Activated T-helper 1 cell treated with Interleukin-2 at 50 U/mL for 16 hours (primary cell): ENCODE results near the gene YPEL5.
"Not testable (repeated sequence)": the region's sequence is repeated elsewhere in the genome, so short reads cannot be mapped to it uniquely, and the experiment has no call there.

Experiments
- DNase-seq: peaks from one replicate; pipeline ENCODE4 v3.0.0-alpha.2; 2020; ENCODE audit warnings: low read depth

YPEL5 gene

DNA sequence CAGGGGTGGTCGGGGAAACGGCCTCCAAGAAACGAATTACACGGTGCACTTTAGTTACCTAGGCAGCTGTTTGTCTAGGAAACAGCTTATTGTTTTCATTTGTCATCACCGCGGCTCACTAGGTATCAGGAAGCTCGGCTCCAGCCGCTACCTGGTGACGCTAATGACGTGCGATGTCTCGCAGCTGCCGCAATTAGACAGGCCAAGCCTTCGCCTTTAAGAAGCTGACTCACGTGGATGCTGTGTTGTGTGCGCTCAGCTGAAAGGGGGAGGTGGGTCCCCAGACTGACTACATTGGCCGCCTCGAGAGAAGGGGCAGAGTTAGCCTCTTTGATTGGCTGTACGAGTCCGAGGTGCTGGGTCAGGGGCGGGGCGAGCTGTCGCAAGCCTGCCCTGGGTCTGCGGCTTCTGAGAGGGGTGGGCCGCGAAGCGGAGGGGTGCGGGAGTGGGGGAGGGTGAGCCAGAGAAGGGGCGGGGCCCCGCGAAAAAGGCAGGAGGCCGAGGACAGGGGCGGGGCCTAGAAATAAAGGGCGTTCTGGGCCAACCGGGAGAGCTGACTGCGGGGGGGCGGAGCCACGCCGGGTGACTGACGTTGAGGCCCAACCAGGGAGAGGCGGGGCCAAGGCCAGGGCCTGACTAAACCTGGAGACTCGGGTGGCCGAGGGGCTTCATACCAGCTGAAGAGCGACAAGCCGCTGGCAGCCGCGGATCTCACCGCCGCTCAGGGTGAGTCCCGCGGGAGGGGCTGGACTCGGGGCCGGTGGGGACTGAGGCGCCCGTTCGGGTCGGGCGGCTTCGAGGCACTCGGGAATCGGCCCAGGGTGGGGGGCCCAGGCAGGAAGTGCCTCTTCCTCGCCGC, at the start of gene YPEL5:
YPEL5 (plus strand) TSS at position 671 of the 859 bp plus-strand sequence. CDS start 9,645 bp downstream, outside the sequence.
- peak; percentile 100 for DNase-seq

DNA sequence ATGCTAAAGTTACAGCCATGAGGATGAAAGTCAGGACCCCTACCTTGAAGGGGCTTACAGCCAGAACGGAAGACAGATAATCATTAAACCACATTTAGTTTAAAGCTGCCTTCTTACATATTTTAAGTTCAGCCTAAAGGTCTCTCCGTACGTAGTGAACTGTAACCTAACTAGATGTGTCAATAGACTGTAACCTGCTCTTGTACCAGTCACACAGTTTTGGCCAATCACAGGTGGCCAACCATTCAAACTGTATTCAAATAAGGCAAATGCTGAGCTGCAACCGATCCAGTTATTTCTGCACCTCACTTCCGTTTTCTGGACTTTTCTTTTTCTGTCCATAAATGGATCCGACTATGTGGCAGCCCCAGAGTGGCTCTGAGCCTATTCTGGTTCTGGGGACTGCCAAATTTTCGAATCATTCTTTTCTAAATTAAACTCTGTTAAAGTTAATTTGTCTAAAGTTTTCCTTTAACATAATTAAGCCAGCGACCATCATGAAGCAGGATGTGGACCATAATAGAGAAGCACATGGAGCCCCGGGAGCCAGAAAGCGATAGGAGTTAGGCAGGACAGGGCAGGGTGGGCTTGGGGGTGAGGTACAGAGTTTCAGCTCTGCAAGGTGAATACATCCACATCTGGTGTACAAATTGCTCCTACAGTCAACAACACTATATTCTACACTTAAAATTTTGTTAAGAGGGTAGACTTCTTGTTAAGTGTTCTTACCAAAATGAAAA, 48.4 kb upstream of the YPEL5 start:
- DNase-seq: no peak

DNA sequence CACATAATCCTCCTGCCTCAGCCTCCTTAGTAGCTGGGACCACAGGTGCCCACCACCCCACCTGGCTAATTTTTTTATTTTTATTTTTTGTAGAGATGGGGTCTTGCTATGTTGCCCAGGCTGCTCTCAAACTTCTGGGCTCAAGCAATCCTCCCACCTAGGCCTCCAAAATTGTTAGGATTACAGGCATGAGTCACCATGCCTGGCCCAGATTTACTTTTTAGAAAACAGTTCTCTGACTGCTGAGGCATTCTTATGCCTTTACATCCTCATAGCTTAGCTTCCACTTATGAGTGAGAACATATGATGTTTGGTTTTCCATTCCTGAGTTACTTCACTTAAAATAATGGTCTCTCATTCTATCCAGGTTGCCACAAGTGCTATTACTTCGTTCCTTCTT, 47.4 kb upstream of the YPEL5 start:
- not testable (repeated sequence) for DNase-seq

DNA sequence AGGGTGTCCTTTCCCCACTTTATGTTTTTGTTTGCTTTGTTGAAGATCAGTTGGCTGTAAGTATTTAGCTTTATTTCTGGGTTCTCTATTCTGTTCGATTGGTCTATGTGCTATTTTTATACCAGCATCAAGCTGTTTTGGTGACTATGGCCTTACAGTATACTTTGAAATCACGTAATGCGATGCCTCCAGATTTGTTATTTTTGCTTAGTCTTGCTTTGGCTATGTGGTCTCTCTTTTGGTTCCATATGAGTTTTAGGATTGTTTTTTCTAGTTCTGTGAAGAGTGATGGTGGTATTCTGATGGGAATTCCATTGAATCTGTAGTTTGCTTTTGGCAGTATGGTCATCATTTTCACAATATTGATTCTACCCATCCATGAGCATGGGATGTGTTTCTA, 46.1 kb upstream of the YPEL5 start:
- DNase-seq: not testable (repeated sequence)

DNA sequence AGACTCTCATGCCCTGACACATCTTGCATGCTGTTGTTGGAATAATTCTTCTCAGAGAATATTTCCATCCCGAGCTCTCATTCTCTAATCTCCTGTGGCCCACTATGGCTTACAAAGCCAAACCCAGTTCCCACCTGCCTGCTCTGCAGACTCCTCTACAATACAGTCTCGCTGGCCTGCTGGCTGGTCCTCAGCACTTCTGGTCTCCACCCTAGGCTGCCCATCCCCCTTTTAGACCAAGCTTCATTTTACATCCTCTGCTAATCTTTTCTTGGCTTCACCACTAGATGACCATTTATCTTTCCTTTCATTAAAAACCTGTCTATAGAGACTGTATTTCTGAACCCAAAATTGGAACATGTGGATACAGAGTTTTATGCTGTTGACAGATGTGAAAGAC, 42.5 kb upstream of the YPEL5 start:
- no peak for DNase-seq

DNA sequence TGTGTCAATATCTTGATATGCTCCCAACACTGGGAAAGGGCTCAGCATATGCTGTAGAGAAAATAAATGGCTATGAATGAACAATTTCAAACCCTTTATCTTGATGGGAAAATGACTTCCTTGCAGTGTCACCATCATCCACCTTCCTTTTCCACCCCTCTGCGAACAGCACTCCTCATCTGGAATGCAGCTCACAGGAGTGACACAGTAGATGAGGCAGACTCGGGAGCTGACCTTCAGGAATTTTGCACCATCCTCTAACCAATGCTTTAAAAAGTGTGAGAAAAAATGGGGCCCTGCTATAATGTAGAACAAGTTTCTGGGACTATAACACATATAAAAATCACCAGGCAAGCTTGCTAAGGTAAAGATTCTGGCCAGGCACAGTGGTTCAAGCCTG, 41.3 kb upstream of the YPEL5 start:
- no peak for DNase-seq

DNA sequence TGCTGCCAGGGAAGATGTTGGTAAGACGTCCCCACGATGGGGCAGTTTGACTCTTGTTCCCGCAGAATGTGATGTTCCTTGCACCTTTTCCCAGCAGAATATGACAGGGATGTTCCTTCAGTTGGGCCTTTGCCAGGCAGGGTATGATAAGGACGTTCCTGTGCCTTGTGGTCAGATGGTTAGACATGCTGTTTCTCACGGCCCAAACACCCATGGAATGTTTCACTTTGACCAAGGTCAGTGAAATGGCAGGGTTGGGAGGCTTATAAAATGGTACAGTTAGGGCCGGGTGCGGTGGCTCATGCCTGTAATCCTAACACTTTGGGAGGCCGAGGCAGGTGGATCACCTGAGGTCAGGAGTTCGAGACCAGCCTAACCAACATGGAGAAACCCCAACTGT, 40.3 kb upstream of the YPEL5 start:
- DNase-seq: no peak

DNA sequence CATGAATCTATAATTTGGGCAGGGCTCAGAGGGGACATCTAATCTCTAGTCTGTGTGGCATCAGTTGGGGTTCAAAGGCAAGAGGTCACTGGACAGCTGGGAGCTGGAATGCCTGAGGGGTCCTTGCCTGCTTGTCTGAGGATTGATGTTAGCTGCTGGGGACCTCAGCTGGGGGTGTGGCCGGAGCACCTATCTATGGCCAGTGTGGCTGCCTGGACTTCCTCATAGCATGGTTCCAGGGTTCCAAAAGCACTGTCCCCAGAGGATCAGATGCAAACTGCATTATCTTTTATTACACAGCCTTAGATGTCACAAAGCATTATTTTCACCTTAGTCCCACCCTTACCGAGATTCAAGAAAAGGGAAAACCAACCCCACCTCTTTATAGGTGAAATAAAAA, 38.6 kb upstream of the YPEL5 start:
- no peak for DNase-seq

DNA sequence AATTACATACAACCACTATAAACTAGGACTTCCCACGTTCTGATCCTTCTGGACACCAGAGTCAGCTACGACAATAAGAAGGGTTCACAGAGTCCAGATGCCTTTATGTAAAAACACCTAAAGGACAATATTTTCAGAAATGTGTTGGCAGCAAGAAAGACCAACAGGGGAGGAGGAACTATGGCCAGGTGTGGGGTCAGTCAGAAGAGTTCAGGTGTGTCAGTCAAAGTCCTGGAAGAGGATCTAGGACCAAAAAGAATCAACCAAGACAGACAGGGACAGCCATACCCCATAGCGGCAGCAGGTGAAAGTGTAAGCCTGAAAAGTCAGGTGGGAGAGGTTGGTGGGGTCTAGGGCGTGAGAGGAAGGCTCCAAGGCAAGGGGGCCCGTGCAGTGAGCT, 38.0 kb upstream of the YPEL5 start:
- DNase-seq: no peak

DNA sequence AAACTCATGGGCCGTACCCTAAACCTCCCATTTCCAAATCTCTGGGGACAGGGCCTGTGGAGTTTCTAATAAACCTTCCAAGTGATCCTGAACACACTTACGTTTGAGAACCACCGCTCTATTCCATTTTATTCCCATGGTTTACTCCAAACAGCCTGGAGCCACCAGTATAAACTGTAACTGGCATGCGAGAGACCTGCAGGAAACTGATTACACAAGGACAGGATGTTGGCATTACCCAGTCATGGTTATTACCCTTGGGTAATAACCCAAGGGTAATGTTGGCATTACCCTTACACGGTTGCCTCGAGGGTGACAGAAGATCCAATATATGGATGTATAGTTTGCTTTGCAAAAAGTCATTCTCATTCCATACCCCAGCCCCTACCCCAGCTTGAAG, 37.0 kb upstream of the YPEL5 start:
- no peak for DNase-seq

DNA sequence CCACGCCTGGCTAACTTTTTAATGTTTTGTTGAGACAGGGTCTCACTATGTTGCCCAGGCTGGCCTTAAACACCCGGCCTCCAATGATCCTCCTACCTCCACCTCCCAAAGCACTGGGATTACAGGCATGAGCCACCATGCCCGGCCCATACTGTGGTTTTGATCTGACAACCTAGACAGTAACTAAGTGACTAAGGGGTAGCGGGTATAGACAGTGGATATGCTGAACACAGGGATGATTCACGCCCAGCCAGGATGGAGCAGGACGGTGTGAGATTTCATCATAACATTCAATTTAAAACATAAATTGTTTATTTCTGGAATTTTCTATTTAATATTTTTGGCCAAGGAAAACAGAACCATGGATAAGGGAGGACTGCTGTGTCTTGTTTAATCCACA, 36.0 kb upstream of the YPEL5 start:
- DNase-seq: no peak

DNA sequence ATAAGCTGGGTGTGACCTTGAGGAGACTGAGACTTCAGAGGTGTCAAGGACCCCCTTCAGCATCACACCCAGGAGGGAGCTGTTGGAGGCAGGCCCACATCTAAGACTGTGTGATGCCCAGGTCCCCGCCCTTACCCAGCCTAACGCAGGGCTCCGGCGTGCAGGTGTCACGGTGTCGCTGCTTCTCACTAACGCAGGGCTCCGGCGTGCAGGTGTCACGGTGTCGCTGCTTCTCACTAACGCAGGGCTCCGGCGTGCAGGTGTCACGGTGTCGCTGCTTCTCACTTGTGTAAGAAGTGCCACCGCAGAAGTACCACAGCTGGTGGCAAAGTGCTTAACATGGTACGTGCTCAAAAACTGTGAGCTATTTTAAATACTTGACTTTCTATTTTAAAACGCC, 35.6 kb upstream of the YPEL5 start:
- not testable (repeated sequence) for DNase-seq

DNA sequence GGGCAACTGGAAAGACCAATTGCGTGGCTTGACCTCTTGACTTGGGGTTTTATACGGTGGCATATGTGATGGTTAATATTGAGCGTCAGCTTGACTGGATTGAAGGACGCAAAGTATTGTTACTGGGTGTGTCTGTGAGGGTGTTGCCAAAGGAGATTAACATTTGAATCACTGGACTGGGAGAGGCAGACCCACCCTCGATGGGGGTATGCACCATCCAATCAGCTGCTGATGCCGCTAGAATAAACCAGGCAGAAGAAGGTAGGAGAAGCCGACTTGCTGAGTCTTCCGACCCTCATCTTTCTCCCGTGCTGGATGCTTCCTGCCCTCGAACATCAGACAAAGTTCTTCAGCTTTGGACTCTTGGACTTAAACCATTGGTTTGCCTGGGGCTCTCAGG, 34.2 kb upstream of the YPEL5 start:
- DNase-seq: no peak

DNA sequence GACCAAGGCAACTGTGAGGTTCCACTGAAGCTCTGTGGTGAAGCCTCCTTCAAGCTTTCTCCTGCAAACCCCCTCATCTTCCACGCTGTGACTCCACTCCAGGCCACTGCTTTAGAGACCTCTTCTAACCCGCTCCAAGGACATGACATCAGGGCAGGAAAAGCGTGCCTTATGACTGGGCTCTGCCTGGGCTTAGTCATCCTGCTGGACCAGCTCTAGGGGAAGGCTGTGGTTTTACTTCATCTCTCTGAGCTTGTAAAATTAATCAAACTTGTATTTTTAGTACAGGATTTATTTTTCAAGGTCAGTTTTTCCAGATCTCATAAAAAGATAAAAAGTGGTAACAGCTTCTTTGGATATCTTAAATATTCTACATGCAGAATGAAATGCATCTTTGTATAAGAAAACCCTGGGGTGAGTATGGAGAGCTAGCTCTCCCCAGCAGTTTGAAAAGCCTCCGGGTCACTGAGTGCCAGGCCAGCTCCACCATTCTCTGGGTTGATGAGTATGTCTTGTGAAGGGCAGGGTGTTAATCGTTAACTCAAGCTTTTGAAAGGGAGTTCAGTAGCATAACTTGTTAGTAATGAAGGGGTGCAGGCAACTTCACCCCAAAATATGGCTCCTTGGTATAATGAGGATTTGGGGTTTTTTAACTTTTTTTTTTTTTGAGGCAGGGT, 33.1 kb upstream of the YPEL5 start:
- DNase-seq: no peak

DNA sequence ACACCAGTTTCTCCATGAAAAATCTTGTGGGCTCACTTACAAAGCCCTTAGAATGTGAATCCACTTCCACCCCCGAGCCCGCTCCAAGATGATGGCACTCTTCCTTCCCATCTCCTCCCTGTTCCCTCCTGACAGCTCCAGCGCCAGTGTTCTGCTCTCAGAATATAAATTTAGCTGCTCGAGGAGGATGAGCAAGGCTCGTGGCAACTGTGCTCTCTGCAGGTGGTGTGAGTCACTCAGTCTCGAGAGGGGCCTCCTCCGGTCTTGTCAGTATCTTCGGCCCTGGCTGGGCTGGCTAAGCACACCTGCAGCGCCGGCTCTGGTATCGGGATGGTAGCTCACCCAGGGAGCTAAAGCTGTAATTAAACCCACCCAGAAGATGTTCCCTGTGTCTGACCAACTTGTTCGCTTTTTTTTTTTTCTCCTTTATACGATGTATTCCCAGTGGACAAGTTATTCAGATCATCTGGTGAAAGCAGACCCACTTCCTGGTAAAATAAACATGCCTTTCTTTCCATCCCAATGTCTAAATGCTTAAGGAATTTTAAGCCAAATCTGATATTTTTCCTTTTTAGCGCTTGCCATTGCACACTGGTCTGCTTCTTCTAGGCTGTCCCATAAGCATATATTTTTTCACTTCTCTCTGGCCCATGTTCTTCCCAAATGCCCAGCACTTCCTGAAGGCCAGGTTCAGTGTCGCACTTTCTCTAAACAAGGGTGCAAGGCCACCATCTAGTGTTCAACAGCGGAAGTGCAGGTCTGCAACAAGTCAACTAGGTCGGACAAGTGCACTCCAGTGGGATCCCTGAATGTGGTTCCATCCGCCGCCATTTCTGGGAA, 31.4 kb upstream of the YPEL5 start:
- DNase-seq: peak; percentile 18

DNA sequence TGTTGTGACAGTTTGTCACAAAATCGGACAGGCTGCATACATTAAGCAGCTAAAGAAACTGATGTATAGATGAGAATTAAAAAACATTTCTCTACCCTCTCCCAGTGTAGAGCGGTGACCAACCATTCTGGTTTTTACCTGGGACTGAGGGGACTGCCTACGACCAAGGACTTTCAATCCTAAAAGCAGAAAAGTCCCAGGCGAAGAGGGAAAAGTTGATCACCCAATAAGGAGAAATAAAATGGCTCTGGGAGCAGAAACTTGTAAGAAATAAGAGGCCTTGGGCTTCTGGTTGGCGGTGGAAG, 30.9 kb upstream of the YPEL5 start:
- no peak for DNase-seq

DNA sequence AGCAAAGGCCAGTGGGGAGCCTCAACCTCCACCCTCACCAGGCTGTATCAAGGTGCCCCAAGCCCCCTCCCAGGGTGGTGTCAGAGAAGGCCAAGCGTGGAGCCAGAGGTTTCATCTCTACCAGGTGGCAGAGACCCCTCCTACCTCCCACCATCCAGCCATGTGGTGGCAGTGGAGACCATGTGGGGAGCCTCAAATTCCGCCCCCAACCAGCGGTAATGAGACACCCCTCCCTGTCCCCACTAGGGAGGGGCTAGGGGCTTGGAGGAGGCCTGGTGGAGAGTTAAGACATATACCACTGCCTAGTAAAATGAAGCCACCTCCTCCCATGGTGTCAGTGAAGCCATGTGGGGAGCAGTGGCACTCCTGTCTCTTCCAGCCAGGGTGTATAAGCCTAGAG, 24.4 kb upstream of the YPEL5 start:
- no peak for DNase-seq

DNA sequence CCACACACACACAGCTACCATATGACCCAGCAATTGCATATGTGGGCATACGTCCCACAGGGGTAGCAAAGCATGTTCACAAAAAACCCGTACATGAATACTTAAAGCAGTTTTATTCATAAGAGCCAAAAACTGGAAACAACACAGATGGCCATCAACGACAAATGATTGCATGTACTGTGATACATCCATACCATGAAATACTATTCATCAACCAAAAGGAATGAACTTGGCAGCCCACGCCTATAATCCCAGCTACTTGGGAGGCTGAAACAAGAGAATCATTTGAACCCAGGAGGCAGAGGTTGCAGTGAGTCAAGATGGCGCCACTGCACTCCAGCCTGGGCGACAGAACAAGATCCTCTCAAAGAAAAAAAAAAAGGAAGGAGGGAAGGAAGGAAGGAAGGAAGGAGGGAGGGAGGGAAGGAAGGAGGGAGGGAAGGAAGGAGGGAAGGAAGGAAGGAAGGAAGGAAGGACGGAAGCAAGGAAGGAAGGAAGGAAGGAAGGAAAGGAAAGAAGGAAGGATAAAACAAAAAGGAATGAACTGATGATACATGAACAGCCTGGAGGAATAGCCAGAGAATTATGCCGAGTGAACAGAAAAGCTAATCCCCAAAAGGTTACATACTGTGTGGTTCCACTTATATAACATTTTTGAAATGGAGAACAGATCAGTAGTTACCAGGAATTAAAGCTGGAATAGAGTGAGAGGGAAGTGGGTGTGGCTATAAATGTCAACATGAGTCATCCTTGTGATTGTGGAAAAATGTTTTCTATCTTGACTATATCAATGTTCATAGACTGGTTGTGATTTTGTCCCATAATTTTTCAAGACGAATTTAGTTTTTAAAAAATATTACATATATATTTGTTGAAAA, 19.6 kb upstream of the YPEL5 start:
- no peak for DNase-seq

DNA sequence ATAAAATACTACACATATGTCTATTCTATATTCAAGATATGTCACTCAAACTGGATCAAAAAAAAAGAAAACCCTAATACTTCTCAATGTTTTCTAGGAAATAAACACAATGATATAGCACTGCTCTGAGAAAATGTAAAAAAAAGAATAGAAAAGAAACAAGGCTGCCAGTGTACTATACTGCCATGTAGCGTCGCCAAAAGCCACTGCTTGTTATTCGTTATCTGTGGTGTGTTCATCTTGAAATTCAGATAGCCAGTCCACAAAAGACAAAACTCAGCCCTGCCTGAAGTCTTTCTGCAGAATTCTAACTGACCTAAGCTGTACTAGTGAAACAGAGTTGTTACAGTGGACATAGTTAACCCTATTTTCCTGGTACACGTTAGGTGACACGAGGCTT, 12.2 kb upstream of the YPEL5 start:
- DNase-seq: no peak

DNA sequence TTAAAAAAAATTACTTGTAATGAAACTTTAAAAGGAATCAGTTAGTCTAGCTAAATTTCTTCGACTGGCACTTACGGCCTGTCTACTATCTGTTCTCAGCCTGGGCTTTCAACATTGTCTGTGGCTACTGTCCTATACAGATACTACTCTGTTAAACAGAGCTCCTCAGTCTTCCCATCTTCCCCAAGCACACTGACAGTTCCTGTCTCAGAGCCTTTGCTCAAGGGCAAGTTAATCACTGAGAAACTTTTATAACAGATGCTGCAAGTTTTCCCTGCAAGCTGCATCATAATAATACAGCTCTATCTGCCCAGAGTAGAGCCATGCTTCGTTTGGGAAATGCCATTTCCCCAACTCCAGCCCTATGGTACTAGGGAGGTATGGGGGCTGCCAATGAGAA, 11.3 kb upstream of the YPEL5 start:
- DNase-seq: no peak

DNA sequence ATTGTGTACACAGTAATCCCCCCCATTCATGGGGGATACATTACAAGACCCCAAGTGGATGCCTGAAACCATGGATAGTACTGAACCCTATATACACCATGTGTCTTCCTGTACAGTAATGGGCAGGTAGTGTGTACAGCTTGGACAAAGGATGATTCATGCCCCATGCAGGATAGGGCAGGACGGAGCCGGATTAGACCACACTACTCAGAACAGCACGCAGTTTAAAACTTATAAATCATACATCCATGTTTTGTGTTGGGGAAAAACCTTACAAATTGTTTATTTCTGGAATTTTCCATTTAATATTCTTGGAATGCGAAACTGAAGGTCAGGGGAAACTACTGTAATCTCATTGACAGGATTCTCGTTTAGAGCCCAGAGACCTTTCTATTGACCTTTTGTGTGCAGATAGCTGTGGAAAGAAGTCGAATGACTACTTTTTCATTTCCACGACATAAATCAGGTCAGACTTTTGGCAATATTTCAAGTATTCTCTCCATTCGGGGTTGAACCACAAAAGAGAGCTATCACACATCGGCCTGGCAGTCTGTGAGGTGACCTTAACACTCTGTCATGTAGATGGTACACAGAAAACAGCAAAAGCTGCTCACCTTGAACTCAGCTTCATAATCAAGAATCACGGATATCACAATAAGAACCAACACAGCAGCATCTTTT, 9.9 kb upstream of the YPEL5 start:
- DNase-seq: no peak
